Activated T-helper 1 cell treated with anti-CD3 and anti-CD28 coated beads, Interleukin-2, amount 50 U/mL, for 16 hours (primary cell): ENCODE measurements around the gene TSPAN18.
A peak's percentile ranks its signal among the peaks of the same experiment; 100 is the strongest.

ENCODE experiments used
- DNase-seq, 2 donors: peaks; one replicate each; pipeline ENCODE4 v3.0.0-alpha.2; 2020; ENCODE audit warnings: low read depth in 1 of 2, low spot score in 1 of 2

TSPAN18 gene

DNA sequence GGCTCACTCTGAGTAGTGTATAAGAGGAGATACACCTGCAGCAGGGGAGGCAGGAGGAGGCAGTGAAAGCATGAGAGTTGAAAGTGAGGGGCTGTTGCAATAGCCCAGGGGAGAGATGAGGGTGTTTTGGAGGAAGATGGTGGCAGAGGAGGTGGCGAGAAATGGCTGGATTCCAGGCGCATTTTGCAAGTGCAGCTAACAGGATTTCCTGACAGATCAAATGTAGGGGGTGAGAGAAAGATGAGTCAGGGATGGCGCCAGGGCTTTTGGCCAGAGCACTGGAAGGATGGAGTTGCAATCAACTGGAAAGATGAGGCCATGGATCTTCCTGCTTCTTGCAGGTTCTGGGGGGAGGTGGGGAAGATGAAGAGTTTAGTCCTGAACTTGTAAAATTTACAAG, 16.8 kb upstream of the TSPAN18 start:
- DNase-seq, result no peak

DNA sequence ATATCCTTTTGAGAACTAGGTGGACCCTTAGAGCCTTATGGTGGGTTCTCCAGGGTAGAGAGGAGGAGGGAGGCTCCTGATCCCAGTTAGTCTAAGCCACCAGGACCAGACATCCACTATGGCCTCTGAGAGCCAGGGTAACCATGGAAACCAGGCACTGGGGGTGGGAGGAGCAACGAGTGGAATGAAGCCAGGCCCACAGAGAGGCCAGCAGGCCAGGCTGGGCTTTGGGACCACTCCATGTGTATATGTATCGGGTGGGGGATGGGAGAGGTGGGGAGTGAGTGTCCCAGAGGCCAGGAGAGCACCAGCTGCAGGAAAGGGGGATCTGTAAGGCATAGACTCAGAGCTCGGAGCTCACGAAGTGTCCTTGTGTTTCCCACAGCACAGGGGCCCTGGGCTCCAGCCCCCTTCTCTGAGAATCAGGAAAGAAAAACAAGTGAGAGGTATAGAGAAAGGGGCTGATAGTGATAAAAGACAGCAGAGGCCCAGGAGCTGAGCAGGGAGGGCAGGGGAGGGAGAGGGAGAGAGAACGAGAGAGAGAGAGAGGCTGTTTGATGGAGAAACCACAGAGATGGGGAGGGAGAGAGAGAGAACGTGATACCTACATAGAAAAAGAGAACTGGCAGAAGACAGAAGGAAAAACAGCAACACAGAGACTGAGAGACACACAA, 15.5 kb upstream of the TSPAN18 start:
- DNase-seq, result no peak

DNA sequence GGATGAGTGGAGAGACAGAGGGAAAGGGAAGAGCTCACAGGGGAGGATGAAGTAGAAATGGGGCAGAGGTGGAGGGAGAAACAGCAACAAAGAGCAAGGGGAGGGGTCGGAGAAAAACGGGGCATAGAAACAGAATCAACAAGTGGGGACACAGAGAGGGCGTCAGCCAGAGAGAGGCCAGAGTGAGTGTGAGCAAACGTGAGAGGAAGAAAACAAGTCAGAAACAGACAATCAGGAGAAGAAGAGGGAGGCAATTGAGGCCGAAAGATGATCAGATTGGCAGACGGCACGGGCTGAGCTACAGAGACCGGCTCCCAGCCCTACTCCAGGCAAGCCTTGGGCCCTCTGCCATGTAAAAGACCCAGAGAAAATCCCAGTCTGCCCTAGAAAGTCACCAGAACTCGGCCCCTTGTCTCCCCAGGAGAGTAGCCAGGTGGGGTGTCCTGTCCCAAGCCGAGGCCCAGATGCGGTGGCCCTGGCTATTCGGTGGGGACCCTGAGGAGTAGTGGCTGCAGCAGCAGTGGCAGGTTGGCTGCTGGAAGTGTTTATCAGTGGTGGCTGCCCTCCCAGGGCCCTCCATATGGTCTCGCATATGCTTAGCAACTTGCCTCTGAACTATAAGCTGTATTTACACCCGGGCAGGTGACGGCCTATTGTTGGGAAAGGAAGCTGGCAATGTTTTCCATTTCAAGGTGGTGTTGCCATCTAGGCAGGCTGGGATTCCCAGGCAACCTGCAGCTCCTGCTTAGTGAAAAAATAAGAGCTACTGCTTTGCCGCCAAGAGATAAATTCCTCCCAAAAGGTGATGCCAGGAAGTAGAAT, 14.8 kb upstream of the TSPAN18 start:
- DNase-seq, result no peak

DNA sequence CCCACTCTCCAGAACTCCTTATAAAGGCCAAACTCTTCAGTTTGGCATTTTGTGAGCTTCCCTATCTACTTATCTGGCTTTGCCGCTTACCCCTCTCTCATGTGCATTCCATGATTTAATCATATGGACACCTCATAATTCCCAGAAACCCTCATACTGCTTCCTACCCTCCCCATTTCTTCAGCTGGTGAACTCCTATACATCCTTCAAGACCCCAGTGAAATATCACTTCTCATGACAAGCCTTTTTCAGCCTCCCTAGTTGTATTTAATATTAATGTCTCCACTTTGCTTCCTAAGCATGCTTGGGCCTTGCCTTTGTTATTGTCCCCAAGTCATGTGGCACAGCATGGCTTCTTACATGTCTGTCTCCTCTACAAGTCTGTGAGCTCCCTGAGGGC, 13.7 kb upstream of the TSPAN18 start:
- DNase-seq, result no peak

DNA sequence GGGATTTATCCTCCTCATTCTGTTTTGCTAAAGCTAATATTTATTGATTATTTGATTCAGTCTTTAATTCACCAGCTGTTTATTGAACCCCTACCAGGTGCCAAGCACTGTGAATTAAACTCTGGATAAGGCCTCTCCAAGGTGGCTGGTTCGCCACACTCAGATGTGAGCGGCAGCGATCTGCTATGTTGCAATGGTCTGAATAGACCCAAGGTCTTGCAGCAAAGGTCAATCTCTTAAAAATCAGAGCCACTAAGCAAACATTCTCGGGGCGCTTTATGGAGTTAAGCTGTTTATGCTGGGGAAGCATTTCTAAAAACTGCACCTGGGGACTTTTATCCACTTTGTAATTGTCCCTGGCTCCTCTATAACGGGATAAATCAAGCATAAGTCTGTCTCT, 10.5 kb upstream of the TSPAN18 start:
- DNase-seq, result no peak

DNA sequence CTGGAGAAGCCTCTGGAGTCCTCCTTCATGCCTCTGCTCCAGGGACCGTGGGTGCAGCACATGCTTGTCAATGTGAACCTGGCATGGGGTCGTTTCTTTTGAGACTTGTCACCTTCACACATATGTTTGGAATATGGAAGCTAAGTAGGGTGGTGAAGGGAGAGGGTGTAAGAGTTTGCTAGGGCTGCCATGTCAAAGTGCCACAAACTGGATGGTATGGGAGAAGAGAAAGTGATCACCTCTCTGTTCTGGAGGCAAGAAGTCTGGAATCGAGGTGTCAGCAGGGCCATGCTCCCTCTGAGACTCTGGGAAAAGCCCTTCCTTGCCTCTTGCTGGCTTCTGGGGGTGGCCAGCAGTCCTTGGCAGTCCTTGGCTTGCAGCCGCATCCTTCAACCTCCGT, 8.7 kb upstream of the TSPAN18 start:
- no peak for DNase-seq

DNA sequence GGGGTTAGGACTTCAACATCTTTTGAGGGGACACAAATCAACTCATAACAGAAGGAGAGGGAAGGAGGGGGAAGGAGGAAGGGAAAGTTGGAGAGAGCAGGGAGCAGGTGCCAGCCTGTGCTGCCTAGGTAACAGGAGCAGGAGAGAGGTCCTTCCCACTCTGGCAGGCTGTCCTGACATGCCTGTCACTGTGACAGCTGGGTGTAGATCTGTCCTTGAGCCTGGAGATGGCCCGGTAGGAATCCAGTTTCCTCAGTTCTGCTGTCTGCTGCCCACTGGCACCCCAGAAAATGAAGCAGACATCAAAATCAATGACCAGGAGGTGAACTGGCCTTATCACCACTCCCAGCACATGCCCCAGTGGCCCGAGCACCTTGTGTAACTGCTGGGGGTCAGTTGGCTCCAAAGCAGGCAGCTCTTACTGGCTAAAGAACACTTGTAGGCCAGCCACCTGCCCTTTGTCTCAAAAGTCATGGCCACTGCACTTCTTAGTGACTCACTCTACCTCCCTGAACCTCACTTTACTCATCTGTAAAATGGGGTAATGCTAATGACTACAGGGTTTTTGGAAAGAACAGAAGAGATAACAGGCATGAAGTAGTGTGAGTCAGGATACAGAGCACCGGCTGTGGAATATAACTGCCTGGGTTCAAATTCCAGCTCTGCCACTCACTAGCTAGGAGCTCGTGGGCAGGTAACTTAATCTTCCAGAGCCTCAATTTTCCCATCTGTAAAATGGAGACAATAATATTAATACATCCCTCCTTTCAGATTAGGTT, 8.0 kb upstream of the TSPAN18 start:
- DNase-seq, result no peak

DNA sequence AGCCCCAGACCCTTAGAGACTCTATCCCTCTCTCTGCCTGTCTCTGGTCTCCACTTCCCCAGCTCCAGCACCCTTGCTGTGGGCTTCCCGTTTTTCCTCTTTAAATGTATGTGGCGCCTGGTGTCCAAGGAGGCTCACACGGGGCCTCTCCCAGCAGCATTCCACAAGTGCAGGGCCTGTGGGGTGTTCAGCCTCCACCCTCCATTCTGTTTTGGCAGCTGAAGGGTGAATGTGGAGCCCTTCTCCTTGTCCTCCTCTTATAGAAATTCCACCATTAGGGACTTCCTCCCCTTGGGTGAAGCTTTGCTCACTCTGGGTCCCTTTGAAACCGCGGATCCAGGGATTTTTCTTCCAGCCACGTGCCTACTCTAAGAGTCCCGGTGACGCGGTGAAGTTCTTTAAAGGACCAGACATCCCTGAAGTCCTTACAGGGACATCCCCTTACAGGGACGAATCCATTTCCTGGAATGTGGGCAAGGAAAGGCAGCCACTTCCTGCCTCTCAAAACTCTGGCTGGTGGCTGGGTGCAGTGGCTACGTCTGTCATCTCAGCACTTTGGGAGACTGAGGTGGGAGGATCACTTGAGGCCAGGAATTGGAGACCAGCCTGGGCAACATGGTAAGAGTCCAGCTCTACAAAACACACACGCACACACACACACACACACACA, 1.6 kb upstream of the TSPAN18 start:
- no peak for DNase-seq

DNA sequence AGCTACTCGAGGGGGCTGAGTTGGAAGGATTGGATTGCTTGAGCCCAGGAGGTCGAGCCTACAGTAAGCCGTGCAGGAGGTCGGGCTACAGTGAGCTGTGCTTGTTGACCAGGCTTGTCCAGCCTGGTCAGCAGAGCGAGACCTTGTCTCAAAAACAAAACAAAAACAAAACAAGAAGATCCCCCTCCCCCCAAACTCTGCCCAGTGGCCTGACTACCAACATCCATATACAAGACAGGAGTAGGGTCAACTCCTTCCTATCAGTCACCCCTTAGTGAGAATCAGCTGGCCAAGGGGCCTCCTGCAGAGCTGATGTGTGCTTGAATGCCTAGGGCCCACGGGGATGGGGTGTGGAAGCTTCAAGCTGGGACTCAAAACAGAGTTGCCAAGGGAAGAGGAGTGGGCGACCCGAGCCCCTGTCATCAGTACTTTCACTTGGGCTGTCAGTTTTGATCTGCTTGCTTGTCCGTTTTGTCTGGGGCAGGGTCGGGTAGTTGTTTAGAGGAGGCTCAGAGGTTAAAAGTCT, 942 bp upstream of the TSPAN18 start:
- no peak for DNase-seq

DNA sequence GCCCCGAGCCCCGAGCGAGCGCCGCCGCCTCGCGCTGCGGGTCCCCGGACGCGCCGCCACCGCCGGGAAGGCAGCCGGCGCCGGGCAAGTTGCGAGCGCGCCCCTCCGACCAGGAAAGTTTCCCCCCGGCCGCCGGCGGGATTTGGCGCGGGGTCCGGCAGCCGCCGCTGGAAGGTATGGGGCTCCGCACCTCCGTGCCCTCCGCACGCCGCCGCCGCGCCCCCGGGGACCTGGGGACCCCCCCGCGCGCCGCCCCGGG, 281 bp downstream of the TSPAN18 start:
- no peak for DNase-seq

DNA sequence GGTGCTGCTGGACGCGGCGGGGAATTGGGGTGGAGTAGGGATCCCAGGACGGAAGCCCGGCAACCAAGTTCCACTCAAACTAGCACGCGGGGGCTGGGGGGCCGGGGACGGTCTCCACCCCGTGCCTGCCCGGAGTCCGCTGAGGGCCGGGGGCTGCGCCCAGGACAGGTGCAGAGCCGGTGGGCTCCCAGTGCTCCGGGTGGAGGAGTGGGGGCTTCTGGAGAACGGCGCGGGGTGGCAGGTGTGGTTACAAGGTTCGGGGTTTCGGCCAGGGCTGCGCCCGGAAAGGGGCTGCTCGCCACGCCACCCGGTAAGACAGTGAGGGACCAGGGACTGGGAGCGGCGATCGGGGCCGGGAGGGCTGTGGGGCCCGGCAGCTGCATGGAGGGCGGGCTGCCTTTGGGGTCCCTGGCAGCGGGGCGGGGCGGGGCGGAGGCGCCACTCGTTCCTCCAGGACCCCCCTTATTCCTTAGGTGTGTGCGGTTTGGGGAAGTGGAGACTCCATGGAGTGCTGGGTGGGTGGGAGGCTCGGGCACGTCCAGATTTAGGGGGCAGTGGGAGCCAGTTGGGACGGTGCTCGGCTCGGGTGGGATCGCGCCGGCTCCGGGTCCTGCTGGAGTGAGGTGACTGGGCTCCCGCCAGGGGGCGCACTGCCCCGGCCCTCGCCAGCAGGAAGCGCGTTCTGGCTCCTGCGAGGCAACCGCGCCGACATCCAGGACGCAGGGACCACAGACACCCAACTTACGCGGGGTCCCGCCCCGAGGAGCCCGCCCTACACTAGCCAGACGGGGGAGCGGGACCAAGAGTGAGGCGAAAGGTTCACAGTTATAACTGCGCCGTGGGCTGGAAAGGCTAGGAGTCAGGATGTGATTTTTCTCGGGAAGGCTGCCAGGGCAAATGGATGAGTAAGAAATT, 868 bp downstream of the TSPAN18 start:
- DNase-seq, result peak; percentile 67 to 70

DNA sequence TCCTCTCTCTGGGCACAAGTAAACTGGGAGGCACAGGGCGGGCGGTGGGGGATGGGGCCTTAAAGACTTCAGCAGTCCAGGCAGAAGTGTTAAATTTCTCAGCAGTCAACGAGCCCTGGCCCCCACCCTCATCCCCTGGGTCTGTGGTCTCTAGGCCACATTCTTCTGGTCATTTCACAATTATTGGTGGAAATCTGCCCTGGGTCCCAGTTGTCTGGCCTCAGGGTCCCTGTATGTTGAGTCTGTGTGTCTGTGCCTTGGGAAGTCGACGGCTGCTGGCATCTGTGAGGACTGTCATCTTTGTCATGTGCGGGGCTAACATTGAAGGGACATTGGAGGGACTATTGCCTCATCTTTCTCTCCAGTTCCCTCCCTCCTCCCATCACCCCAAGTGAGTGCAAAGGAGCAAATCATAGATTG, 1.7 kb downstream of the TSPAN18 start:
- DNase-seq, result no peak

DNA sequence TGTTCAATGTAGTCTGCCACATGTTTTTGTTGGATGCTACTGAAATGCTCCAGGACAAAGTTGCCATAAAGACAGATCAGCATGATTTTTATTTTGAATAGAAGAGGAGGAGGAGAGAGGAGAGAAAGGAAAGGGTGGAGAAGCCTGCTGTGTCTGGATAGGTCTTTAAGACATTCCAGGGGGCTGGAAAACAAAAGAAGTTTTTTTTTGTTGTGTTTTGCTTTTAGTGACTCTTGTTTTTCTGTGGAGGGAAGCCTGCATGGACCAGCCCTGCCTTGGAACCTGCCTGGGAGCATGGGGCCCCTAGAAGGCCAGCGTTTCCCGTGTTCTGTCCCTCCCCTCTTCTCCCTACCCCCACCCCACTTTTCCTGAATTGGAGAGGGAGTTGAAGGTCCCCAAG, 2.3 kb downstream of the TSPAN18 start:
- no peak for DNase-seq

DNA sequence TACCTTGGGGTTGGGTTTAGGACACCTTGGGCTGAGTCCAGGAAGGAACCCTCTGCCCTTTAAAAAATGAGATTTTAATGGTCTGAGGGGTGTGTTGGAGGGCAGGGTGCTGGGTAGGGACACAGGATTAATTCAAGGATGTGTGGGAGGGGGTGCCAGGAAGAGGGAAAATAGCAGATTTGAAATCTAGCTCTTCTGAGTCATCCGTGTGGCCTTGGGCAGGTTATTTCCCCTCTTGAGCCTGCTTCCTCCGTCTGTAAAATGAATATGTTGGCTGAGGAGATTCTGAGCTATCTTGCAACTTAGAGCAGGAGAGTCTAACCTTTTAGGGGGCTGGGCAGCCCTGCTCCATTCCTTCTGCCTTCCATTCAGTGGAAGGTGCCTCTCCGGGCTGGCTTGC, 3.0 kb downstream of the TSPAN18 start:
- DNase-seq, result no peak

DNA sequence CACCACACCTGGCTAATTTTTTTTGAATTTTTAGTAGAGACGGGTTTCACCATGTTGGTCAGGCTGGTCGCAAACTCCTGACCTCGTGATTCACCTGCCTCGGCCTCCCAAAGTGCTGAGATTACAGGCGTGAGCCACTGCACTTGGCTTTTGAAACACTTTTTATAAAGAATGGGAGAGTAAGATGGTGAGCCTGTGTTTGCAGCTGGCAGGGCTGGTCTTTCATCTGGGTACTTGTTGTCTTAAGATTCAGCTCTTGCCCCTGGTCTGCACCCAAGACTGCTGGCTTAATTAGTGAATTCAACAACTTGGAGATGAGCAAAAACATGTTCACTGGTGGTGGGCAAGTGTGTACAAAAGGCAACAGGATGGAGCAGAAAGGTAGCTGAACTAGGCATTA, 4.0 kb downstream of the TSPAN18 start:
- no peak for DNase-seq

DNA sequence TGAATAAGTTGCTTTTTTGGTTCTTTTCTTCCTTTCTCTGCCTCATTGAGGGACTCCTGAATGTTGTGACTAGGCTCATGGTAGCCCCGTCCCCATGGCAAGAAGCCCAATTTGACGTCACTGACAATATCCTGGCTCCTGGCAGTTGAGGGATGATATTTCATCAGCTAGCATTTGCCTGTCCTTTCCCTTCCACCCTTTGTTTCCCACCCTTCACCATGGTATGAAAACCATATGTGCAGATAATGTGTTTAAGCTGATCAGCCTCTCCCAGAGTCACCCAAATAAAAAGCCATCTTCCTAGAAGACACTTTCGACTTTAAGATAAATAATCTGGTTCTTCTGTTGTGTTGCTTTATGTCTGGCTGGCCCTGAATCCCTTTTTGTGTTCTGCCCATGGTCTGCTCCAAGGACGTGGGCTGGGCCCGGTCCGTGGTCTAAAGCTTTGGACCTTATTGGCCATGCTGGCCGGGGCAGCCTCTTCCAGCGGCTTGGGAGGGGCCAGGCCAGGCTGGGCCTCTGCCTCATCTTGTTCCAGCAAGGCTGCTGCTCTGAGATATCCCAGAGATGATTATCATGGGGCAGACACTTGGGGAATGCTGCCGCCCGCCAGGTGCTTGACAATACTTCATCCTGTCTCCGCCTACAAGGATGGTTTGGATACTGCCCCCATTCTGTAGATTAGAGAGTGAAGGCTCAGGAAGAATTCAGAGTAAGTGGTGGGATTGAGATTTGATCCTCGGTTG, 5.1 kb downstream of the TSPAN18 start:
- no peak for DNase-seq

DNA sequence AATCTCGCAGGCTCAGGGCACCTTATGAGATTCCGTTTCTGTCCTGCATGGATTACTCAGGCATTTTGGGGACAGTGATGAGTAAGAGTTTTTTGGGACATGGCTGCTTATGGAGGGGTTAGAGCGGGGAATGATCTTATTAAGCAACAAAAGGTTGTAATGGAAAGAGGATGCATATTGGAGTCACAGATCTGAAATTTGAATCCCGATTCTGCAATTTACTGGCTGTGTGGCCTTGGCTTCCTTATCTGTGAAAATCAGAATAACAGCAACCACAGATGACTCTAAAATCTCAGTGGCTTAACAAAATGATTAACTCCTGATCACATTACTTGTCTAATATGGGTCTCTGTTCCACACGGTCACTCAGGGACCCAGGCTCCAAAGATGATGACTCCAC, 5.8 kb downstream of the TSPAN18 start:
- no peak for DNase-seq

DNA sequence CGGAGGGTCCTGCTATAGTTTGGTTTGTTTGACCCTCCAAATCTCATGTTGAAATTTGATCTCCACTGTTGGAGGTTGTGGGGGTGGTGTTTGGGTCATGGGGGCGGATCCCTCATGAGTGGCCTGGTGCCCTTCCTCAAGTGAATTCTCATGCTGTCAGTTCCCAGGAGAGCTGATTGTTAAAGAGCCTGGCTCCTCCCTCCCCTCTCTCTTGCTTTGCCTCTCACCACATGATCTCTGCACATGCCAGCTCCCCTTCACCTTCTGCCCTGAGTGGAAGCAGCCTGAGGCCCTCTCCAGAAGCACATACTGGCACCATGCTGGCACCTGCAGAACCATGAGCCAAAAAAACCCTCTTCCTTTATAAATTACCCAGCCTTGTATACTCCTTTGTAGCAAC, 7.1 kb downstream of the TSPAN18 start:
- no peak for DNase-seq

DNA sequence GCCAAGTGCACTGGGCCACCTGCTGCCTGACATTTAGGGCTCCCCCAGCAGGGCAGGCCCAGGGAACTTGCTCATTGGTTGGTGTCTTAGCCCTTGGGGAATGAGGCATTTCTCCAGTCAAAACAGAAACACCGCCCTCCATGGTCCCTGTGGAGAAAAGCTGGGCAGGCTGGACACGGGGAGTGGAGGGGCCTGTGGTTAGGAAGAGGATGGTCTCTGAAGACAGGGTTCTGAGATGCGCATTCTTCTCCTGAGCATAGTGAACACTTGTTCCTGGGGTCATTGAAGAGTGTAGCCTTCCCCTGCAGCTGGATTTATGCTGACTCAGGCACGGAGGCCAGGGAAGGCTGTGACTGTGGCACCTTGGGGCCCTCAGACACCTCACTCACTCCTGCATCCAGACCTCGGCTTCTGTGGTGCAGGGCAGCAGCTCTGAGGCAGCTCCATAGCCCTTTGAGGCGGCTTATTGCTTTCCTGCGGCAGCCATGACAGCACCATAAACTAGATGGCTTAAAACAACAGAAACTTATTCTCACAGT, 8.2 kb downstream of the TSPAN18 start:
- no peak for DNase-seq

DNA sequence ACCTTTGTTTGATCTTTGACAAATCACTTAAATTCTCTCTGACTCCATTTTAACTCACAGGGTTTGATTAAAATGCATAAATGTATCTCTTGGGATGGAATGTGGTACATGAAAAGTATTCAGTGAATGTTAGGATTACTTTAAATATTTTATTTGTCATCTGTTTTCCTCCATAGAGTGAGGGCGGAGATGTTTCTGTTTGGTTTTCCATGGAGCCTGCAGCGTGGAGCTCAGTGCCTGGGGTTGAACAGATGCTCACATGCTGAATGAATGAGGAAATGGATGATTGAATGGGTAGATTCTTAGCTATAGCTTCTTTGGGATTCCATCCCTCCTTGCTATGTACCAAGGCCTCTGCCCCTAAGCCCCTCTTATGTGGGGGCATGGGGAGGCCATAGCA, 10.0 kb downstream of the TSPAN18 start:
- no peak for DNase-seq
